Hepatocyte (in vitro differentiated cells): ENCODE results near the gene IRF2BP1.

Source experiments
- EZH2 ChIP-seq: fragments of 200-600 bp; sonication (generic); IDR thresholded peaks from 2 replicates; pipeline ENCODE4 v1.6.1; 2016; ENCODE audit warnings: antibody characterized with exemption, mild to moderate bottlenecking, borderline replicate concordance
- TF ChIP-seq, protein P1 (sequence below): fragments of 200-600 bp; sonication (generic); IDR thresholded peaks from 2 replicates; pipeline ENCODE4 v1.5.1; 2016; ENCODE audit warnings: antibody characterized with exemption, mild to moderate bottlenecking; ENCODE audit not compliant: poor library complexity

DNA sequence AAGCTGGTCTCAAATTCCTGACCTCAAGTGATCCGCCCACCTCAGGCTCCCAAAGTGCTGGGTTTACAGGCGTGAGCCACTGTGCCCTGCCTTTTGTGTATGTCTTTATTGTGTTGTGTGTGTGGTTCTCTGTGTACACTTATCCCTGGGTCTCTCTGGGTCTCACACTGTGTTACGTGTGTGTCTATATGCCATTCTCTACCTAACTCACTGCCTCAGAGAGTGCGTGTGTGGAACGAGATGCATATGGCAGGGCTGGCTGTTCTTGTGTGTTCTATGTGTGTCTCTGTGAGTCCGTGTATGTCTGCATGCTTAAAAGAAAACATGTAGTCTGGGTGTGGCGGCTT, 11.3 kb downstream of the IRF2BP1 start:
- TF ChIP-seq, protein P1, sequence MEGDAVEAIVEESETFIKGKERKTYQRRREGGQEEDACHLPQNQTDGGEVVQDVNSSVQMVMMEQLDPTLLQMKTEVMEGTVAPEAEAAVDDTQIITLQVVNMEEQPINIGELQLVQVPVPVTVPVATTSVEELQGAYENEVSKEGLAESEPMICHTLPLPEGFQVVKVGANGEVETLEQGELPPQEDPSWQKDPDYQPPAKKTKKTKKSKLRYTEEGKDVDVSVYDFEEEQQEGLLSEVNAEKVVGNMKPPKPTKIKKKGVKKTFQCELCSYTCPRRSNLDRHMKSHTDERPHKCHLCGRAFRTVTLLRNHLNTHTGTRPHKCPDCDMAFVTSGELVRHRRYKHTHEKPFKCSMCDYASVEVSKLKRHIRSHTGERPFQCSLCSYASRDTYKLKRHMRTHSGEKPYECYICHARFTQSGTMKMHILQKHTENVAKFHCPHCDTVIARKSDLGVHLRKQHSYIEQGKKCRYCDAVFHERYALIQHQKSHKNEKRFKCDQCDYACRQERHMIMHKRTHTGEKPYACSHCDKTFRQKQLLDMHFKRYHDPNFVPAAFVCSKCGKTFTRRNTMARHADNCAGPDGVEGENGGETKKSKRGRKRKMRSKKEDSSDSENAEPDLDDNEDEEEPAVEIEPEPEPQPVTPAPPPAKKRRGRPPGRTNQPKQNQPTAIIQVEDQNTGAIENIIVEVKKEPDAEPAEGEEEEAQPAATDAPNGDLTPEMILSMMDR, result no peak
- TF ChIP-seq EZH2, result no peak
